CD4-positive, alpha-beta T cell treated with Interleukin-21 for 1 hour (primary cell): Measurements from ENCODE around the gene PPP1R12A.

Experiments
- DNase-seq: peaks from one replicate; pipeline ENCODE4 v3.0.0-alpha.2; 2020

The PPP1R12A gene

DNA sequence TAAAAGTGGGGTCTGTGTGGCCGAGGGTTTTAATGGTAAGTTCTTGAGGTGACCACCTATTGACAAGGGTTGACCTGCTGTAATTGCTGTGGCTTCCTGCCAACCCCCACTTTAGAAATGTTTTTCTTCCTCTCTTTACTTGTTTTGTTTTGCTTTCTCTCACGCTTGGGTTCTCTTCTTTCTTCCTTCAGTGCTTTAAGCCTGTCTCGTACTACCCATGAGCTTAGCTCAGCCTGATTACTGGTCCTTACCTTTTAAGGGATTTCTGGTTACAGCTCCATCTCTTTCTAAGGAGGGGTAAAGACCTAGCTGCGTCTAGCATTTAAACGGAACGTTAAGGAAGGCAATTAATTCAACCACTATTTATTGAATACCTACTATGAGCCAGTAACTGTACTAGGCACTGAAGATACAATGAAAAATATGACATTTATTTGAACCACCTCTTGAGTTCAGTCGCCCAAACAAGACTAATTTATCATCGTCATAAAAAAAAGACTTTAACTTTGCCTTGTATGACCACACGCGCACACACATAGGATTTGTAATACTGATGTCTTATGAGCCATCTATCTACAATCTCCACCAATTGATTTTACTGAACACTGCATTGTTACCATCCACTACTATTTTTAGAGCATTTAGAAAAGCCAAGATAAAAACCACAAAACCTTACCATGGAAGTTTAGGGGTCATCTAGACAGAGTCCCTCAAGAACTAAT lies 888 bp upstream of the PPP1R12A start:
- peak; percentile 38 for DNase-seq

DNA sequence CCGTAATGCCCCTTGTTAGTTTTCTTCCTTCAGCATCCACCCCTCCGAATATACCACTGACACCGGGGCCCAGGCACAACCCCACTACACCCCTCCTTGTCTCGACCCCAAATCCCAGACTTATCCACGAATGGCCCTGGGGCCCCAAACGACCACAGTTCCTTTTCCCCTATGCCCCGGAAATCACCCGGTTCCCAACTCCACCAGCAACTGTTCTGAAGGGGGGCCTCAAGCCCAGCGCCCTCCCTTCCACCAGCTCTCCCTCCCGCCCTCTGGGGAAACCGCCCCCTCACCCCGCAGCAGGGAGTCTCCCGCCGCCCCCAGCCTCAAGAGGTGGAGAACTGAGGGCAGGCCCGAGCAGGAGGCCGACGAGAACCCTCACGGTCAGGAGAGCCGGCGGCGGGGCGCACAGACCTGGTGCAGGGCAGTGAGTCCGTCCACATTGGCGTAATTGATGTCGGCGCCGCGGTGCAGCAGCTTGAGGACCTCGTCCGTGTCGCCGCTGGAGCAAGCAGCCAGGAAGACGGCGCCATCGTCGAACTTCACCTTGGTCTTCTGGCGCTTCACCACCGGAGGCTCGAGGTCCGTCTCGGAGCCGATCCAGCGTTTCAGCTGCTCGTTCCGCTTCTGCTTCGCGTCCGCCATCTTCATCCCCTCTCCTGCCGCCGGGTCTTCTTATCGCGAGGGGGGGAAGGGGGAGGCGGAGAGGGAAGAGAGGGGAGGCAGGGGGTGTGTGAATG lies 446 bp downstream of the PPP1R12A start:
- peak; percentile 49 for DNase-seq

DNA sequence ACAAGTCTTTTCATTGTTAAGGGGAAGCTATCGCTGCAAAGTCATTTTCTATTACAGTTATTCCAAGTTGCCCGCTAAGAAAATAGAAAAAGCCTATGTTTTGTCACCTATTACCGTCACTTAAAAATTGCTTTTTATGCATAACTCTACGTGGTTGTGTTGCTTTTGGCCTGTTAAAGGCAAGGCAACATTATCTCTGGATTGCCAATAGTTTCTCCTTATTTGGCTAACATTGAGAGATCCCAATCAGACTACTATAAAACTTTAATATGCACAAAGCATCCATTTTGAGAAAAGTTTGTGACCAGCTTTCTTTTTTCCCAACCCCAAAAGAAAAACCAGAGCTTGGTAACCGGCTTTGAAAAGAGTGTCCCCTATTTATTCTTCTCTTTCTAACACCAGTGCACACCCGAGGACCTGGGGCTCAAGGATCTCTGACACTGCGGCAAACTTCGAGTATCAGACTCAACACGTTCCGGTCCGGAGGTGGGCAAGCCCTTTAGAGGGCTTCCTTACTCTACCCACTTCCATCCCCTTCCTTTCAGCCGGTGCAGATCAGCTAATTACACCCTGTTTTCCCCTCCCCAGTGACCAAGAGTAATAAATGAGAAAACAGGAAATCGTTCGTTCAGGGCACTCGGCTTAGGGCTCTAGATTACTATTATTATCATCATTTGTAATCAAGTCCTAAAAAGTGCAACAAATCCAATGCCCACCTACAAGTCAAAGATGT lies 1.2 kb downstream of the PPP1R12A start:
- DNase-seq = peak; percentile 42

DNA sequence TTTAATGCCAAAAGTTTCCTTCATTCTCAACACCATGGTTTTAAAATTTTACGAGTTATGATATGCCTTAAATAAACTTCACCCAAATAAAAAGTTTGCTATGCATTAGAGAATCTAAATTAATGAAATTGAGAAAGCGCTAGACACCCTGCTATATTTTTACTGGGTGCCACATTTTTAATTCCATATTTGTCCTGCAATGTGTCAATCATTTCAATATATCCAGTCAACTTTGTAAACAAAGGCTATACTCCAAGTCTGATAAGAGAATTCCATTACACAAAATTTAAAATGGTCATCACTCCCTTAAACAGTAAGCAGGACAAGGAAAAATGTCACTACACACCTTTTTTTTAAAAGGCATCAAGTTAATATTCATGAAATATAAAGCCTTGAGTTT lies 1.9 kb downstream of the PPP1R12A start:
- no peak for DNase-seq

DNA sequence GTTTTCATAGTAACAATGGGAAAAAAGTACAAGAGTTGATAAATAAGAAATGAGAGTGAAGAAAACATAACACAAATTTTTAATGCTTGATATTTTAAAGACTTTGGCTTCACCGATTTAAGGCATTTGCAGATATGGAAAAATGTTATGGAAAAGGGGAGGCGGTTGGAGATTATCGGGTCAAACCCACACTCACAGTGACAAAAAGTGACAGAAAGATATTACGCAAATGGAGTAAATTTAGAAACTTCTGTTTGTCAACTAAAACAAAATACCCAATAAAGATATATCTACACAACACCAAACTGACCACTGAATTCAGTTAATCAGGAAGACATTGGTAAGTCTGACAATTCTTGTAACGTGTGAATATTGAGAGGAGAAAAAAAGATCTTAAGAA lies 2.5 kb downstream of the PPP1R12A start:
- DNase-seq = no peak

DNA sequence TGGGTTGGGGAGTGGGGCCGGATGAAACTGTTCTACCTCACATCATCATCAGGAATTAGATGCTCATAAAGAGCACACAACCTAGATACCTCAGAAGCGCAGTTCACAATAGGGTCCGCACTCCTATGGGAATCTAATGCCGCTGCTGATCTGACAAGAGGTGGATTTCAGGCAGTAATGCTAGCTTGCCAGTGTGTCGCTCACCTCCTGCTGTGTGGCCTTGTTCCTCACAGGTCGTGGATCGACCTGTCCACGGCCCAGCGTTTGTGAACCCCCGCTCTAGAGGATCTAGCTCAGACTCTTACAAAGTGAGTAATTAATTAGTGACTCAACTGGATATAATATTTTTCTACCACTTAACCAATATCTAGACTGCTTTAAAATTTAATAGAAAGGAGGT lies 5.8 kb downstream of the PPP1R12A start:
- DNase-seq = no peak

DNA sequence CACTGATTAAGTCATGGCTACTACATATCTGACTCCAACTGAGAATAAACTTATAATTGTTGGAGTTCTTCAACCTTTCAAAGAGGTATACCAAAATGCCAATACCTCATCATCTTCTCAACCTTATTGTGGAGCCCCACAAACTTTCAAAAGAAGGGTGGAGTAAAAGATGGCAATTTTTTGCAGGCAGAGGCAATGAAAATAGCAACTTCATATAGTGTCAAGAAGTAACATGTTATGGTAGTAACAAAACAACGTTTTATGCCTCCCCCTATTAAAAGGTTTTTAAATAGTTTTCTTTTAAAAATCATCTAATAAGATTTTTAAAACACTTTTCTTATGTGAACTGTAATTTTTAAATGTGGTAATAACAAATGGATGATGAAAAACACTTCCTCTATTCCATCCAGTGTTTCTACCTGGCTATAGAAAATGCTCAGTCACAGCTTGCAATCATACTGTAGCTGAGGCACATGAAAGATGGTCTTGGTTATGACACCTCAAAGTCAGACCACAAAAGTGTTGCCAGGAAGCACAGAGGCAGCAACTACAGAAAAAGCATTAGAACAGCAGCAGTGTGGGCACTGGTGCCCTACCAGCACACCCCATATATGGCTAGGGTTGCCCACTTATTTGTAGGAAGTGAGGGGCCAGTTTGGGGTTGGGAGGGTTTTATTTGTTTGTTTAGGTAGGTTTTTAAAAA lies 7.0 kb downstream of the PPP1R12A start:
- peak; percentile 76 for DNase-seq

DNA sequence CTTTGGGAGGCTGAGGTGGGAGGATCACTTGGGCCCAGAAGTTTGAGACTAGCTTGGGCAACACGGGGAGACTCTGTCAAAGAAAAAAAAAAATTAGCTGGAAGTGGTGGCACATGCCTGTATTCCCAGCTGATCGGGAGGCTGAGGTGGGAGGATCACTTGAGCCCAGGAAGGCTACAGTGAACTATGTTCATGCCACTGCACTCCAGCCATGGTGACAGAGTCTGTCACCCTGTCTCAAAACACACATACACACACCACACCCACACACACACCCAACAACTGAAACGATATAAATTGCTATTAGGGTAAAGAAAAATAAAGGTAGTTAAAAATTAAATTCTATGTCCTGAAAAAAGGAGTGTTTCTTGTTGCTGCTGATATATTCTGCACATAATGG lies 7.9 kb downstream of the PPP1R12A start:
- no peak for DNase-seq

DNA sequence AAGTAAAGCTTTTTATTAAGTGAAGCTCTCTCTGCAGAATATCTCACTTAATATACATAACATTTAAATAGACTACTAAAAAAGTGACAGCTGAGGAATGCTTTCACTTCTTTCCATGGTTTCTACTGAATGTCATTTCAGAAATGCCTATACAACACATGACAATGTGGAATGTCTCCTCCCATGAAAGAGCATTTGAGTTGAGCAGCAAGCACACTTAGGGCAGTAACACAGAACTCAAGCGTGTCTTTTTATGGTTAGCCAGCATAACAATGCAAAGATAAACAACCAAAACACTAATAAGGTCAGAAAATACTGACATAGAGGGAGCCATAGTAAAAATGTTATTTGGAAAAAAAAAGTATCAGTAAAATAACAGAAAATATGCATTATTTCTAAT lies 9.4 kb downstream of the PPP1R12A start:
- no peak for DNase-seq

DNA sequence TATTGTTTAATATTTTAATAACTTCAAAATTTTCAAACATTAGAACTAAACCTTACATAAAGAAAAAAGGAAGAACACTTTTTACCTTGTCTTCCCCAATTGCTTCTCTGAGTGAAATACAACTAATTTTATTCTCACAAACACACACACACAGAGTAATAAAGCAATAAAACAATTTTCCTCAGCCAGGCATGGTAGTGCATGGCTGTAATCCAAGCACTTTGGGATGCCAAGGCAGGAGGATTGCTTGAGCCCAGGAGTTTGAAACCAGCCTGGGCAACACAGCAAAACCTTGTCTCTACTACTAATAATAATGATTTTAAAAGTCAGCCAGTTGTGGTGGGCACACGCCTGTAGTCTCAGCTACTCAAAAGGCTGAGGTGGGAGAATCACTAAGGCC lies 13.1 kb downstream of the PPP1R12A start:
- no peak for DNase-seq

DNA sequence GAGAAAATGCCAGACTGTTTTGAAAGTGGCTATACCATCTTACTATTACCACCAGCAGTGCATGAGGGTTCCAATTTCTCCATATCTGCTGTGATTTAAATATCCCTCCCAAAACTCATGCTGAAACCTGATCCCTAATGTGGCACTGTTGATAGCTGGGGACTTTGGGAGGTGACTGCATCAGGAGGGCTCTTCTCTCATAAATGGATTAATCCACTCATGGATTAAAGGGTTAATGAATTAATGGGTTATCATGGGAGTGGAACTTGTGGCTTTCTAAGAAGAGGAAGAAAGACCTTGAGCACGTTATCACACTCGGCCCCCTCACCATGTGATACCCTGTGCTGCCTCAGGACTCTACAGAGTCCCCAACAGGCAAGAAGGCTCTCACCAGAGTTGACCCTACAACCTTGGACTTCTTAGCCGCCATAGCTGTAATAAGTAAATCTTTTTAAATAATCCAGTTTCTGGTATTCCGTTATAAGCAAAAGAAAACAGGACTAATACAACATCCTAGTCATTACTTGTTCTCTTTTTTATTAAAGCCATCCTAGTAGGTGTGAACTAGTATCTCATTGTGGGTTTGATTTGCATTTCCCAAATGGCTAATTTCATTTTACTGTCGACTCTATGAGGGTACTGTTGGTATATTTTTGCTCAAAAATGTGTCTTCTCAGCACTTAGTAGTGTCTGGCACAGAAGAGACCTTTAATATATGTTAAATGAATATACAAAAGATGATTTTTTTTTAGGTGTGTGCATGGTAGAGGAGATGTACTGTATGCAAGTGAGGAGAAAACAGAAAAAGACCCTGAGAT lies 14.3 kb downstream of the PPP1R12A start:
- no peak for DNase-seq

DNA sequence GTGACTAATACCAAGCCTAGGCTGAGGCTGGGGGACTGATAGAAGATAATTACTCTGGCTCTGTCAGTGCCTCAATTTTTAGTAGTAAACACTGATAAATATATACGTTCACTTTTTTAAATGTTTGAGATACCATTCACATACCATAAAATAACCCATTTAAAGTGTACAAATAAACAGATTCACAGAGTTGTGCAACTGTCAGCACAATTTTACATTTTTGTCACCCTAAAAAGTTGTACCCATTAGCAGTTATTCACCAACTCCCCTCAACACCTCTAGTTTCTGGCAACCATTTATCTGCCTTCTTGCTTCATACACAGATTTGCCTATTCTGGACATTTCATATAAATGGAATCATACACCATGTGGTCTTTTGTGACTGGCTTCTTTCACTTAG lies 15.1 kb downstream of the PPP1R12A start:
- no peak for DNase-seq

DNA sequence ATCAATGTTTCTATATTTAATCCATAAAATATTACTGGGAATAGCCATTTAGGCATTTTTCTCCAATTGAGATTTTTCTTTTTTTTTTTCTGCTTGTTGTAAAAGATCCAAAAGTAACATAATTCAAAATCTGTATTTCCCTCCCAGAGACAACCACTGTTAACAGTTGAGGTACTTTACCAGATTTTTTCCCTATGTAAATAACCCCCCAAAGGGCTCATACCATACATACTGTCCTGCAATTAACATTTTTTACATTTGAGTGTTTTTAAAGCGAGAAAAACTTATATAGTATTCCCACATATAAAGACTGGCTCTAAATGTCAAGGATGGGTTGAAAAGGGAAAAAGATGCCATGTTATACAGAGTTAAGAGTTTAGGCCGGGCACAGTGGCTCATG lies 18.1 kb downstream of the PPP1R12A start:
- no peak for DNase-seq

DNA sequence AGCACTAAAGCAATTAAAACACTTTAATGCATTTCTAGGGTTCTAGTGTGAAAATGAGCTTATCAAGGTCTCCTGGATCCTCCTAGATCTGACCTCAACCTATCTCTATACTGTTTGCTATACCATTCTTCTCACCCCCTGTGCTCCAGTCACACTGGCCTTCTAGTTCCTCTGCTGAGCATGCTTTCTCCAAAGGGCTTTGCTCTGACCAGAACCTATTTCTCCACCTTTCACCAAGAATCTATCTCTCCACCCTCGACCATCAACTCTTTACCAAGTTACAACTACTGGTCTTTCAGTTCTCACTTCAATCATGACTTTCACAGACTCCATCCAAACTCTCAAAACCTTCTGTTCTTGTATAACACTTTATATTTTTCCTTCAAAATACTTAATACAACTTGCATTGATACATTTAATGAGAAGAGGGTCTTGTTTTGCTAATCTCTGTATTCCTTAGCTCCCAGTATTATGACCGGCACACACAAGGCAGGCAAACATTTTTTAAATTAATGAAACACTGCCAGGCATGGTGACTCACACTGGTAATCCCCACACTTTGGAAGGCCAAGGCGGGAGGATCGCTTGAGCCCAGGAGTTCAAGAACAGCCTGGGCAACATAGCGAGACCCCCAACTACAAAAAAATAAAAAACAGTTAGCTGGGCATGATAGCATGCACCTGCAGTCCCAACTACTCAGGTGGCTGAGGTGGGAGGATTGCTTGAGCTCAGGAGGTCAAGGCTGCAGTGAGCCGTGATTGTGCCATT lies 22.8 kb downstream of the PPP1R12A start:
- no peak for DNase-seq

DNA sequence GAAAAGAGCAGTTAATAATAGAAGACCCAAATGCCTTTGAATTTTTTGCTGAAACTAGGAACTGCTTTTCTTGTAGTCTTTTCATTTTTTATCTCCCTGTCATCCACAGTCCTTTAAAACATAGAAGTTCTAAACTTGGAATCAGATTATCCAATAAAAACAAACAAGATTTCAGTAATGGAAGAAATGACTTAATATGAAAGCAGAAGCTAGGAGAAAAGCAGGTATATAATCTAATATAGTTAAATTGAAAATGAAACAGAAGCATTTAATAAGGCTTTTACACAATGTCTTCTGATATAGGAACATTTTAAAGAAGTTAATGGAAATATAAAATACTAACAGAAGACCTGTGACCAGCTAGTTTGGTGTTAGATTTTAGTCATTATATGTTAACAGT lies 26.5 kb downstream of the PPP1R12A start:
- no peak for DNase-seq

DNA sequence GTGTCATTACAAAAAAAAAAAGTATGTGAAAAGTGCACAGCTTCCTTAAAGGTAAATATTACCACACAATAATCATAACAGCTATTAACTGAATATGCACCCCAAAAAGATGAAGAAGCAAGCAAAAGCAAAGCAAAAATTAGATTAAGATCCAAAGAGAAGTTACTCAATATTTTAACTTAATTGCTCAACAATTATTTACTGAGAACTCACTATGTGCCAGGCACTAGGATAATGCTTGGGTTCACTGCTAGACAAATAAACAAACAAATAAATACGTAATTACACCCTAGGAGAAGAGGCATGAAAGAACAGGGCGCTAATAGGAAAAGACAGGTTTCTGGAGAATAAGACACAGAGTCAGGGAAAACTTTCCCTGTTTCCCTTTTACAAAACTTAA lies 33.4 kb downstream of the PPP1R12A start:
- no peak for DNase-seq

DNA sequence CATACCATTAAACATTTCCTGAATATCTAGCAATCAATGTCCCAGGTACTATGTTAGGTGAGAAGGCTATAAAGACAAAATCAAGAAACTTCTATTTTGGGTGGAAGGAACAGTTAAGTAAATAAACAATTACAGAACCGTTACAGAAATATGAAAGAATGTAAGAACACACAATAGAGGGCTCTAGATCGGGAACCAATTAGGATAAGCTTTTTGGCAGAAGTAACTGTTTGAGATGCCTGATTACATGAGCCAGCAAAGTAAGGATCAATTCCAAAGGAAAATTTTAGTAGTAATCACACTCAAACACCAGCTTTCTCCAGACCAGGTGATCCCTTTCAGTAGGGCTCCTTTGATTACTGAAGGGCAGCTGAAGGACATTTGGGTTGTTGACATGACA lies 33.9 kb downstream of the PPP1R12A start:
- no peak for DNase-seq

DNA sequence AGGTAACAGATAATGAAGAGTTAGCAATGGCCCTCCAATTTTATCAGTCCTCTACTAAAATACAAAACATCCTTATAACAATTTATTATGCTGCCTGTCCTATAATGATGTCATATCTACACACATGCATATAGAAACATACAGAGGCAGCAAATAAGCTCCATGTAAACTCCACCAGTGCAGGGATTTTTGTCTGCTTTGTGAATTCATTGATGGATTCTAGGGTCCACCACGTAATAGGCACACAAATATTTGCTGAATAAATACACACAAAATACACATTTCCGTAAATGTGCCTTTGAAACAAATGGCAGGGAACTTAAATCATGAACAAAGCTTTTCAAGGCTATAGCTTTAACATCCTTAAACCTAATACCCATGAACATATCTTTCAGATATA lies 34.7 kb downstream of the PPP1R12A start:
- DNase-seq = no peak

DNA sequence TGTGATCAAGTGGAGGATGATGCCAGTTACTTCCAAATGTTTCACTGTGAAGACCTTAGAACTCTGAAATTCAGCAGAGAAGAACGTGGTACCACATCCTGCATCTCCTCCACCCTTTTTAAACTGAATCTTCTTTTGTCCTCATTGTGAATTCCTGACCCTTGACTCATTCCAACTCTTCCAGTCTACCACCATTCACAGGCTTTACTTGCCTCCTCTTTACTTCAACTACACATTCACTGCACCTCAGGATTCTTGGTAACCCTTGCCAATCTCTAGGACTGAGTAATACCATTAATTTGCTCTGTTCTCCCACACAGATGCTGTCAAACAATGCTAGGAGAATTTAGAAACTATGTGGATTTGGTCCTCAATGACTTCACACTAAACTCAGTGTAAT lies 37.3 kb downstream of the PPP1R12A start:
- DNase-seq = no peak

DNA sequence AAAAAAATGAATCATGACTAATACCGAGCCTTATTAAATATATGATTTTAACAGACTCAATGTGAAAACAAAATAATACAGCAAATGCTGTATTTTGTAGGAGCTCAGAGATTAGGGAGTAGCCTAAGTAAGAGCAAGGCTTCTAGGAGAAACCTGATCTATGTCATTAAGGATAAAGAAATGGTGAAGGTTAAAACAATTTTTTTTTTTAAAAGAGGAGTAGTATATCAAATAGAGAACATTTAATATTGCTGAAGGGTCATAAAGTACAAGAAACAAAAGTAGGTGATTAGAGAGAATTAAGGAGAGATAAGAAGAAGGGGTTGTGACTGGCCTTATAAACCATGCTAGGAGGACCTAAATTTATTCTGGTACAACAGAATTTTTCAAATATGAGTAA lies 39.1 kb downstream of the PPP1R12A start:
- no peak for DNase-seq

DNA sequence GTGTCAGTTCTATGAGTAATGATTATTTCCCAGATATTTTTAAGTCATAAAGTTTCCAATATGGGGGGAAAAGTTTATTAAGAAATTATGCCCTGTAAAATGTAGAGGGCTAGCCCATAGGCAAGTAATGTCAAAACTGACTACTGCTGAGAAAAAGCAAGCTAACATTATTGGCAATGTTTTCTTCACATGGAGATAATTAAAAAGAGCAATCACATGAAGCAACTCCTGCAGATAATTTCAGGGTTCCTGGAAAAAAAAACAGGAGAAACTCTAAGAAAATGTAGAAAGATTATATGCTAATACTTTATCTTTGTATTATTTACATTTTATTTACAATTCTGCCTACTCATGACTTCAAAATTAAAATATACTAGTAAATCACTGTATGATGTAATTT lies 39.8 kb downstream of the PPP1R12A start:
- no peak for DNase-seq
